ENCODE data around the gene OR2M4. TPM values are rescaled to one million over a fixed set of nuclear protein-coding genes. Genes with fewer than 3 reads are reported as not detected.
"Not testable (repeated sequence)": the region's sequence is repeated elsewhere in the genome, so short reads cannot be mapped to it uniquely, and the experiment has no call there.

Gene OR2M4
- not detected for total RNA-seq

GRCh38 chr1:248231117-248231516, at the start of gene OR2M4:
Gene OR2M4, plus strand, starts transcription at chr1:248231417. Its CDS starts 7,512 bp downstream, at chr1:248238929.
- ATAC-seq (no peak), DNase-seq (no peak)
- no peak within 1 kb of the TSS for H3K27ac Mint-ChIP-seq
- no peaks in the 10 kb centered on the region for H3K4me1 Mint-ChIP-seq
- H3K27me3 Mint-ChIP-seq: no peaks in the 10 kb centered on the region
- H3K9me3 Mint-ChIP-seq (ENCODE audit: low read depth): peaks cover 6% of the 10 kb centered on the region
- H3K36me3 Mint-ChIP-seq: no peaks in the 10 kb centered on the region
- CTCF ChIA-PET: no interaction called here
- no peak within 1 kb of the TSS for H3K4me3 Mint-ChIP-seq

GRCh38 chr1:248183996-248184395, 47.2 kb upstream of the OR2M4 start:
- DNase-seq: no peak
- Mint-ChIP-seq H3K4me3 (no peak overlapping the region), H3K27ac (no peak overlapping the region), H3K27me3 (no peaks in the 10 kb centered on the region), H3K9me3 (ENCODE audit: low read depth) (no peaks in the 10 kb centered on the region), H3K4me1 (no peaks in the 10 kb centered on the region), H3K36me3 (no peaks in the 10 kb centered on the region)
- CTCF ChIA-PET: no interaction called here
- ATAC-seq: no peak

GRCh38 chr1:248187363-248187762, 43.9 kb upstream of the OR2M4 start:
- Mint-ChIP-seq H3K36me3 (no peaks in the 10 kb centered on the region), H3K27me3 (no peaks in the 10 kb centered on the region), H3K9me3 (ENCODE audit: low read depth) (no peaks in the 10 kb centered on the region), H3K27ac (no peak overlapping the region), H3K4me3 (no peak overlapping the region), H3K4me1 (no peaks in the 10 kb centered on the region)
- ATAC-seq (no peak), DNase-seq (no peak)
- CTCF ChIA-PET: no interaction called here

GRCh38 chr1:248189026-248189425, 42.2 kb upstream of the OR2M4 start:
- ATAC-seq: no peak

GRCh38 chr1:248194117-248194516, 37.1 kb upstream of the OR2M4 start:
- Mint-ChIP-seq H3K4me1 (no peaks in the 10 kb centered on the region), H3K27ac (no peak overlapping the region), H3K36me3 (no peaks in the 10 kb centered on the region), H3K9me3 (ENCODE audit: low read depth) (no peaks in the 10 kb centered on the region), H3K27me3 (no peaks in the 10 kb centered on the region), H3K4me3 (no peak overlapping the region)
- CTCF ChIA-PET: no interaction called here
- no peak for ATAC-seq
- no peak for DNase-seq

More at GRCh38 chr1:248189026-248189425, 42.2 kb upstream of the OR2M4 start:
- no peaks in the 10 kb centered on the region for H3K9me3 Mint-ChIP-seq (ENCODE audit: low read depth)
- H3K4me3 Mint-ChIP-seq: no peak overlapping the region
- no peaks in the 10 kb centered on the region for H3K36me3 Mint-ChIP-seq
- CTCF ChIA-PET: no interaction called here
- DNase-seq: no peak
- no peaks in the 10 kb centered on the region for H3K4me1 Mint-ChIP-seq
- no peaks in the 10 kb centered on the region for H3K27me3 Mint-ChIP-seq
- no peak overlapping the region for H3K27ac Mint-ChIP-seq

- DNase-seq: no peak
- H3K27ac Mint-ChIP-seq: no peak within 1 kb of the TSS
- H3K27me3 Mint-ChIP-seq: no peaks in the 10 kb centered on the region
- no peak for ATAC-seq
- no peaks in the 10 kb centered on the region for H3K36me3 Mint-ChIP-seq
- no peaks in the 10 kb centered on the region for H3K9me3 Mint-ChIP-seq (ENCODE audit: low read depth)
- CTCF ChIA-PET: no interaction called here
- H3K4me1 Mint-ChIP-seq: no peaks in the 10 kb centered on the region
- no peak within 1 kb of the TSS for H3K4me3 Mint-ChIP-seq
Measured at GRCh38 chr1:248196965-248197364, 34.3 kb upstream of the OR2M4 start, which contains the start of gene OR2M3. Gene OR2M3, plus strand, starts transcription at chr1:248197265. Its CDS starts 5,803 bp downstream, at chr1:248203068.

GRCh38 chr1:248215880-248216279, 15.3 kb upstream of the OR2M4 start:
- ATAC-seq (no peak), DNase-seq (no peak)
- Mint-ChIP-seq H3K36me3 (no peaks in the 10 kb centered on the region), H3K4me1 (no peaks in the 10 kb centered on the region), H3K27ac (no peak overlapping the region), H3K4me3 (no peak overlapping the region), H3K9me3 (ENCODE audit: low read depth) (no peaks in the 10 kb centered on the region), H3K27me3 (no peaks in the 10 kb centered on the region)
- CTCF ChIA-PET: no interaction called here

- H3K36me3 Mint-ChIP-seq: no peaks in the 10 kb centered on the region
- ATAC-seq (no peak), DNase-seq (no peak)
- no peak overlapping the region for H3K27ac Mint-ChIP-seq
- H3K27me3 Mint-ChIP-seq: no peaks in the 10 kb centered on the region
- CTCF ChIA-PET: no interaction called here
- H3K4me1 Mint-ChIP-seq: no peaks in the 10 kb centered on the region
- H3K4me3 Mint-ChIP-seq: no peak overlapping the region
- peaks cover 6% of the 10 kb centered on the region for H3K9me3 Mint-ChIP-seq (ENCODE audit: low read depth)
Measured at GRCh38 chr1:248225537-248225936, 5.7 kb upstream of the OR2M4 start.

- CTCF ChIA-PET: no interaction called here
Measured at GRCh38 chr1:248229360-248229908, 1.8 kb upstream of the OR2M4 start.

GRCh38 chr1:248239478-248239877, 8.3 kb downstream of the OR2M4 start:
- no peaks in the 10 kb centered on the region for H3K27me3 Mint-ChIP-seq
- H3K9me3 Mint-ChIP-seq (ENCODE audit: low read depth): no peaks in the 10 kb centered on the region
- CTCF ChIA-PET: no interaction called here
- no peak overlapping the region for H3K4me3 Mint-ChIP-seq
- H3K4me1 Mint-ChIP-seq: peaks cover 3% of the 10 kb centered on the region
- H3K27ac Mint-ChIP-seq: no peak overlapping the region
- no peak for DNase-seq
- H3K36me3 Mint-ChIP-seq: no peaks in the 10 kb centered on the region
- no peak for ATAC-seq

More at GRCh38 chr1:248229360-248229908, 1.8 kb upstream of the OR2M4 start:
- Mint-ChIP-seq H3K27me3 (no peaks in the 10 kb centered on the region), H3K4me3 (no peak overlapping the region), H3K4me1 (no peaks in the 10 kb centered on the region), H3K27ac (no peak overlapping the region), H3K36me3 (no peaks in the 10 kb centered on the region), H3K9me3 (ENCODE audit: low read depth) (peaks cover 6% of the 10 kb centered on the region)
- DNase-seq: no peak
- ATAC-seq: no peak

- H3K27me3 Mint-ChIP-seq: no peaks in the 10 kb centered on the region
- H3K27ac Mint-ChIP-seq: no peak overlapping the region
- DNase-seq (peak; percentile 47), ATAC-seq (peak; percentile 51)
- CTCF ChIA-PET: interaction anchor here (0.5 to 1.9 kb wide), 5 partner anchors 9 to 564 kb away, joined by 3 to 7 read pairs (median 3); no protein-coding TSS in a partner anchor
- no peaks in the 10 kb centered on the region for H3K9me3 Mint-ChIP-seq (ENCODE audit: low read depth)
- peaks cover 3% of the 10 kb centered on the region for H3K4me1 Mint-ChIP-seq
- no peak overlapping the region for H3K4me3 Mint-ChIP-seq
- no peaks in the 10 kb centered on the region for H3K36me3 Mint-ChIP-seq
Measured at GRCh38 chr1:248243204-248243603, 12.0 kb downstream of the OR2M4 start.

- H3K36me3 Mint-ChIP-seq; CTCF ChIA-PET; H3K27ac Mint-ChIP-seq; H3K4me3 Mint-ChIP-seq; H3K9me3 Mint-ChIP-seq (ENCODE audit: low read depth); H3K27me3 Mint-ChIP-seq; DNase-seq; ATAC-seq; H3K4me1 Mint-ChIP-seq: not testable (repeated sequence)
Measured at GRCh38 chr1:248259309-248259708, 28.1 kb downstream of the OR2M4 start.

- Mint-ChIP-seq H3K27me3 (no peaks in the 10 kb centered on the region), H3K36me3 (no peaks in the 10 kb centered on the region), H3K9me3 (ENCODE audit: low read depth) (peaks cover 2% of the 10 kb centered on the region), H3K27ac (no peak overlapping the region), H3K4me1 (no peaks in the 10 kb centered on the region), H3K4me3 (no peak overlapping the region)
- ATAC-seq: no peak
- DNase-seq: no peak
- CTCF ChIA-PET: no interaction called here
Measured at GRCh38 chr1:248268178-248268577, 37.0 kb downstream of the OR2M4 start.

- ATAC-seq; DNase-seq; CTCF ChIA-PET; H3K9me3 Mint-ChIP-seq (ENCODE audit: low read depth); H3K36me3 Mint-ChIP-seq; H3K4me1 Mint-ChIP-seq; H3K27me3 Mint-ChIP-seq; H3K4me3 Mint-ChIP-seq; H3K27ac Mint-ChIP-seq: not testable (repeated sequence)
Measured at GRCh38 chr1:248273225-248273624, 42.0 kb downstream of the OR2M4 start.

GRCh38 chr1:248277876-248278275, 46.7 kb downstream of the OR2M4 start, which contains the start of gene OR2T33:
Gene OR2T33, minus strand, starts transcription at chr1:248277976. Its CDS starts 4,162 bp downstream, at chr1:248273814.
- no peaks in the 10 kb centered on the region for H3K4me1 Mint-ChIP-seq
- CTCF ChIA-PET: no interaction called here

More at GRCh38 chr1:248277876-248278275, 46.7 kb downstream of the OR2M4 start, which contains the start of gene OR2T33:
- Mint-ChIP-seq H3K27ac (no peak within 1 kb of the TSS), H3K9me3 (ENCODE audit: low read depth) (no peaks in the 10 kb centered on the region), H3K27me3 (no peaks in the 10 kb centered on the region), H3K4me3 (no peak within 1 kb of the TSS), H3K36me3 (no peaks in the 10 kb centered on the region)
- no peak for DNase-seq
- ATAC-seq: no peak
